ENCODE measurements around the gene PHACTR3.

DNA sequence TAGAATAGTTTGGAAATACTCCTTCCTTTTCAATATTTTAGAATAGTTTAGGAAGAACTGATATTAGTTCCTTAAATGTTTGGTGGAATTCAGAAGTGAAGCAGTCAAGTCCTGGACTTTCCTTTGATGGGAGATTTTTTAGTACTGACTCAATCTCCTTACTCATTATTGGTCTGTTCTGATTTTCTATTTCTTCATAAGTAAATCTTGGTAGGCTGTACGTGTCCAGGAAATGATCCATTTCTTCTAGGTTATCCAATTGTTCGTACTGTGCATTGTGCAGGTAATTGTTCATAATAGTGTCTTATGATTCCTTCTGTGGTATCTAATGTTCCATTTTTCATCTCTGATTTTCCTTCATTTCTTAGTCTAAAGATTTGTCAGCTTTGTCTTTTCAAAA, 190.2 kb downstream of the PHACTR3 start:
- no peak for TF ChIP-seq POLR2AphosphoS5 (IDR thresholded peaks at IDR 0.05)
- no peak for TF ChIP-seq CTCF (IDR thresholded peaks at IDR 0.05)
- TF ChIP-seq POLR2A (IDR thresholded peaks at IDR 0.05): no peak

Measured in prostate gland (tissue), 2 donors.